Muscle layer of colon (tissue), 2 donors: ENCODE results near the gene GMPR2.

Source experiments
- H3K27ac ChIP-seq: one replicate; pipeline ENCODE4 v1.7.0; 2013; ENCODE audit warnings: low read depth, mild to moderate bottlenecking, low read length, moderate library complexity
- H3K27me3 ChIP-seq, 2 donors: one replicate each; pipeline ENCODE4 v1.7.0; 2013; ENCODE audit warnings: low read length in 2 of 2, mild to moderate bottlenecking in 2 of 2; ENCODE audit not compliant: insufficient read depth in 2 of 2, control insufficient read depth in 1 of 2
- H3K36me3 ChIP-seq: one replicate; pipeline ENCODE4 v1.7.0; 2013; ENCODE audit warnings: mild to moderate bottlenecking, low read length; ENCODE audit not compliant: insufficient read depth
- H3K4me1 ChIP-seq: one replicate; pipeline ENCODE4 v1.7.0; 2013; ENCODE audit warnings: mild to moderate bottlenecking, low read length; ENCODE audit not compliant: insufficient read depth
- H3K4me3 ChIP-seq, 2 donors: one replicate each; pipeline ENCODE4 v1.7.0; 2013; ENCODE audit warnings: low read length in 2 of 2, low read depth in 1 of 2, mild to moderate bottlenecking in 1 of 2, moderate library complexity in 1 of 2
- H3K9ac ChIP-seq: one replicate; pipeline ENCODE4 v1.7.0; 2013; ENCODE audit warnings: low read length
- H3K9me3 ChIP-seq: one replicate; pipeline ENCODE4 v1.7.0; 2013; ENCODE audit warnings: mild to moderate bottlenecking, low read length
- donor health status: abdominal sarcoma.
- donor health status: Adenocarcinoma of cecum.

The GMPR2 gene

GRCh38 chr14:24232645-24233537 is at the start of gene GMPR2:
GMPR2 (plus strand) TSS chr14:24232929; CDS start chr14:24233254, 325 bp downstream.
- Histone ChIP-seq H3K9ac (peak within 1 kb of the TSS; percentile 57), H3K27ac (peak within 1 kb of the TSS; percentile 87), H3K4me3 (peak within 1 kb of the TSS; percentile 63 to 81), H3K36me3 (peaks cover 38% of the 10 kb centered on the region), H3K4me1 (peaks cover 21% of the 10 kb centered on the region), H3K9me3 (no peaks in the 10 kb centered on the region), H3K27me3 (no peaks in the 10 kb centered on the region)

DNA sequence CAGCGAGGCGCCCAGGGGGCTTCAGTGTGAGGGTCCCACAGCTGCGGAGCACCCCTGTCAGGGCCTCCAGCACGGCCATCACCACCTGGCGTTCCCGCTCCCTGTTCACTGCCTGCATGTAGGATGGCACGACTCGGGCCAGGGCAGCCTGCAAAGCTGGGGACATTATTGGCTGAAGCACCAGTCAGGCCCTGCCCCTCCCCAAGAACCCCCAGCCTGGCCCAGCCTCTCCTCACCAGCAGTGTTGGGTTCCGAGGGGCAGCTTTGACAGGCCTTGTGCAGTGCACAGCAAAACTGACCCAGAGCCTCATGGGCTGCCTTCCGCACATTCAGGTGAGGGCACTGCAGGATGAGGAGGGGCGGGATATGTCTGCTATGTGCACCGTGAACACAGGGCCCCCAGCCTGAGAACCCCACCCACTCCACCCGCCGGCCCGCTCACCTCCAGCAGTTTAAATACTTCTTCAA is 49.7 kb upstream of the GMPR2 start:
- no peak overlapping the region for H3K9ac ChIP-seq
- H3K27me3 ChIP-seq: no peaks in the 10 kb centered on the region
- no peak overlapping the region for H3K4me3 ChIP-seq
- H3K36me3 ChIP-seq: peaks cover 73% of the 10 kb centered on the region
- H3K9me3 ChIP-seq: no peaks in the 10 kb centered on the region
- no peak overlapping the region for H3K27ac ChIP-seq
- H3K4me1 ChIP-seq: peaks cover 23% of the 10 kb centered on the region

DNA sequence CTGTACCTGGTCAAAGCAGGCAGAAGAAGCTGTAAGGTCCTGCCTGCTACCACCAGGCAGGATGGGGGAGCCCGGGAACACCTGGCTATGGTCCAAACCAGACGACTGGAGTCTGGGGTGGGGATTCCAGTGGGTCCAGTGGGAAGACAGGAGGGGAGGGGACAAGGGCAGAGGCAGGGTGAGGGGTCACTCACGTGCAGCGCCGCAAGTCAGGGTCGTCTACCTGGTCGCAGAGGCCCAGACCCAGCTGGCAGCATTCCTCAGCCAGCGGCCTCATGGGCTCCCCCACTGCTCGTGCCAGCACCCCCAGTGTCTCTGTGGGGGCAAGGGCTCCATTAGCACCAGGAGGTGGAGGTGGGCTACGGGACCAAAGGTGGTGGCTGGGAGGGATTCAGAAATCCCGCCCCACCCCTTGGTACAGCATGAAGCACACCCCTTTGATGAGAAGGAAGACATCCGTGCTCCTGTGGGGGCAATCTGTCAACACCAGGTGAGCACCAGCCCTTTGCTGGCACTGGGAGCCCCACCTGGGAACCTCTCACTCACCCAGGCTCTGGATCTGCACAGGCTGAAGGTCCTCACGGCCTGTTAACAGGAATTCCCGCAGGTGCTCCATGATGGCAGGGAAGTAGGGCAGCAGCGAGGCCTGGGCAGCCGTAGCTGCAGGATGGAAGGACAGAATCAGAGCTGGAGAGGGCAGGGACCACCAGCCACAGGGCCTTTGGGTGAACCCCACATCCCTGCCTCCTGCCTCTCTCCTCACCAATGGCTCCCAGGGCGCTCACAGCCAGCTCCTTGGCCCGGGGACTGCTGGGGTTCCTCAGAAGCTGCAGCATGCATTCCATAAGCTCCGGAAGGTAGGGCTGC is 48.4 kb upstream of the GMPR2 start:
- Histone ChIP-seq H3K9ac (no peak overlapping the region), H3K36me3 (peaks cover 62% of the 10 kb centered on the region), H3K4me1 (peaks cover 23% of the 10 kb centered on the region), H3K4me3 (no peak overlapping the region), H3K27ac (no peak overlapping the region), H3K9me3 (no peaks in the 10 kb centered on the region), H3K27me3 (no peaks in the 10 kb centered on the region)

DNA sequence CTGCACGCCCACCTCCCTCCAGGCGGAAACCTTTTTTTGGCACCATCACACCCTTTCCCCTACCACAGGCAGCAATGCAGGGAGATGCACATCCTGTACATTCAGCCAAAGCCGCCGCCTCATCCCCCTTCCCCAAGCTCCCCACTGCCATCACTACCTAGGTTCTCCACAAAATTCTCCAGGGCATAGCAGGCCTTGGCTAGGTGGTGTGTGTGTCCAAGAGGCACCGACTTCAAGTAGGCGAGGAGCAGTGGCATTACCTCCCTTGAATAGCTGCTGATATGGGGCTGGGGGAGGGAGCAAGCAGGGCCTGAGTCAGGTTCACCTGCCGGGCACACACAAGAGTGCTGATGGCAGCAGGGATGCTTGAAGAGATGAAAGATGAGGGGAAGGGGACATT is 47.7 kb upstream of the GMPR2 start:
- Histone ChIP-seq H3K4me3 (no peak overlapping the region), H3K9me3 (no peaks in the 10 kb centered on the region), H3K27ac (no peak overlapping the region)

DNA sequence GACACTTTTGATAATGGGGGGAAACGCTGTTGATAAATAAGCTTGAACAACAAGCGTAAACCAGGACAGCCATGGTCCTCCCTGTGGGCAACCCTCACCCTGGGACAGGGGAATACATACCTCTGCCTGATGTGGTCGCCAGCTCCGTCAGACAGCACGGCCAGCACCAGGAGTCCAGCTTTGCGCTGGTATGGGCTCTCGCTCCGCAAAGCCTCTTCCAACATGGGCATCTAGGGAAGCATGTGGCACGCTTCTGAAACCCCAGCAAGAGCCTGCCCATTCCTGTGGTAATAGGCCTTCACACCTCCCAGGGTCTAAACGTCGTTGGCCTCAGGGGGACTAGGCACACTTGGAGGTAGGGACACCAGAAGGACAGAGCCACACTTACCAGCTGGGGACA is 47.0 kb upstream of the GMPR2 start:
- H3K9me3 ChIP-seq: no peaks in the 10 kb centered on the region
- no peak overlapping the region for H3K4me3 ChIP-seq
- no peak overlapping the region for H3K27ac ChIP-seq
- no peaks in the 10 kb centered on the region for H3K27me3 ChIP-seq
- H3K36me3 ChIP-seq: peaks cover 58% of the 10 kb centered on the region
- no peak overlapping the region for H3K9ac ChIP-seq
- H3K4me1 ChIP-seq: peaks cover 14% of the 10 kb centered on the region

More for the DNA sequence above, 47.7 kb upstream of the GMPR2 start:
- no peak overlapping the region for H3K9ac ChIP-seq
- H3K4me1 ChIP-seq: peaks cover 21% of the 10 kb centered on the region
- no peaks in the 10 kb centered on the region for H3K27me3 ChIP-seq
- peaks cover 58% of the 10 kb centered on the region for H3K36me3 ChIP-seq

- Histone ChIP-seq H3K27me3 (no peaks in the 10 kb centered on the region), H3K4me1 (peaks cover 12% of the 10 kb centered on the region), H3K36me3 (peaks cover 51% of the 10 kb centered on the region), H3K9me3 (no peaks in the 10 kb centered on the region), H3K4me3 (peak overlapping the region in 1 of 2 donors; percentile 47), H3K27ac (no peak overlapping the region), H3K9ac (no peak overlapping the region)
Observed at GRCh38 chr14:24186831-24187538, 45.7 kb upstream of the GMPR2 start.

GRCh38 chr14:24187539-24187915 is 45.2 kb upstream of the GMPR2 start:
- Histone ChIP-seq H3K9ac (peak overlapping the region; percentile 37), H3K4me3 (peak overlapping the region in 1 of 2 donors; percentile 47), H3K27me3 (no peaks in the 10 kb centered on the region), H3K4me1 (peaks cover 12% of the 10 kb centered on the region), H3K9me3 (no peaks in the 10 kb centered on the region), H3K27ac (no peak overlapping the region), H3K36me3 (peaks cover 51% of the 10 kb centered on the region)

DNA sequence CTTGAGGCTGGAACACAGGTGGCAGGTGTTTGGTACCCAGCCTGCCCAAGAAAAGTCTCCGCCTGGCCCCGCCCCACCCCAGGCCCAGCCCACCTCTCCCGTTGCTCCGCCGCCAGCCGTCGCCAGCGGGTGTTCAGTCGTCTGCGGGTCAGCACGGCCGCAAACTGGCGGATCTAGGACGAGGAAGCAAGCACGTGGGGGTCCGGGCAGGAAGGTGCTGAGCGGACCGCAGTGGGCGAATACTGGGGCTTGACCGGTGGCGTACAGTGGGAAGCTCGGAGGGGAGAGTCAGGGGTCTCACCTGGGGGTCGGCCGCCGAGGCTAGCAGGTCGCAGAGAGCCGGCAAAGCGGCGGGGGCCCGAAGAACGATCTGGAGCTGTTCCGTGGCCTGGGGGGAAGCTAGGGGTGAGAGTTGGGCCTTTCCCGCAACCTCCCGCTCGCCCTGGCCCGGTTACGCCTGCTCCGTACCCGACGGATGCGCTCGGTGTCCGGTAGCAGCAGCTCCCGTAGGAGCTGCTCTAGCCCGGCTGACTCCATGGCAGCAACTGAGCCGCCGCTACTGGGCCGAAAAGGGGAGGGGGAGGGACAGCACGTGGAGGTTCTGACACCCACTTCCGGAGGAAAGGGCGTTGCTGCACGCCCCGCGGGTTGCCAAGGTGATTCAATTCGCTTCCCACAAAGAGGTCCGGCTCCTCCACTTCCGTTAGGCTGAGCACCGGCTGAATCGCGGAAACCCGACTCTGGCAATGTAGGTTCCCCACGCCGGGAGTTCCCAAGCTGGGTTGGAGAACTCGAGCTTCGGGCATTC is 44.3 kb upstream of the GMPR2 start, which contains the start of gene IPO4:
Gene IPO4, minus strand, starts transcription at position 566 of the 808 bp plus-strand sequence. Its CDS starts 29 bp downstream, at position 537.
- H3K4me3 ChIP-seq: peak within 1 kb of the TSS; percentile 47 to 55
- peak within 1 kb of the TSS; percentile 74 for H3K27ac ChIP-seq
- H3K27me3 ChIP-seq: no peaks in the 10 kb centered on the region
- H3K36me3 ChIP-seq: peaks cover 50% of the 10 kb centered on the region
- peaks cover 12% of the 10 kb centered on the region for H3K4me1 ChIP-seq
- no peaks in the 10 kb centered on the region for H3K9me3 ChIP-seq
- H3K9ac ChIP-seq: peak within 1 kb of the TSS; percentile 37

DNA sequence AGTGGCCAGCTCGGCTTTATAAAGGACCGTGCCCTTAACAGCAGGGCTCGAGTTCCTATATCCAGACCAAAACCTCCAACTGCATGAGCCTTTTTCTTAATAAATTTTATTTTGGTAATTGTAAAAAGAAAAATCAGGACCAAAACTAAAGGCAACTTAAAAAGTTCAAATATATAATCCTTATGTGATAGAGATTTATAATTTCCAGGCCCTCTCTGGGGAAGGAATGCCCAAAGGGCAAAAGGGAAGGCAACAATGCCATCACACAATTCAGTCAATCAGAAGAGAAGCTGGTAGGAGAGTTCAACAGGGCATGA is 43.7 kb upstream of the GMPR2 start:
- Histone ChIP-seq H3K27me3 (no peaks in the 10 kb centered on the region), H3K9me3 (no peaks in the 10 kb centered on the region), H3K9ac (no peak overlapping the region), H3K4me1 (peaks cover 13% of the 10 kb centered on the region), H3K36me3 (peaks cover 46% of the 10 kb centered on the region), H3K27ac (peak overlapping the region; percentile 4), H3K4me3 (no peak overlapping the region)

- no peak overlapping the region for H3K9ac ChIP-seq
- H3K4me3 ChIP-seq: no peak overlapping the region
- no peaks in the 10 kb centered on the region for H3K9me3 ChIP-seq
- H3K36me3 ChIP-seq: peaks cover 41% of the 10 kb centered on the region
- peaks cover 18% of the 10 kb centered on the region for H3K4me1 ChIP-seq
- H3K27ac ChIP-seq: no peak overlapping the region
- no peaks in the 10 kb centered on the region for H3K27me3 ChIP-seq
Observed at GRCh38 chr14:24189460-24189859, 43.3 kb upstream of the GMPR2 start.
